Keratinocyte (primary cell): ENCODE results near the gene ERGIC2. TPM values are rescaled to one million over a fixed set of nuclear protein-coding genes. Genes with fewer than 3 reads are reported as not detected.
"Not testable (repeated sequence)": the region's sequence is repeated elsewhere in the genome, so short reads cannot be mapped to it uniquely, and the experiment has no call there.

Experiments
- DNase-seq: peaks from one replicate; pipeline ENCODE4 v3.0.0-alpha.2; 2011; ENCODE audit warnings: low read depth, missing footprints, low spot score
- FAIRE-seq: peaks from 2 replicates; lab custom pipeline; 2011; peaks lifted over from hg19 to GRCh38; lab: Jason Lieb, UNC
- H2AFZ ChIP-seq: 2 replicates; pipeline ENCODE4 v1.6.0; 2012; ENCODE audit warnings: low read length, control low read depth, inconsistent platforms; ENCODE audit not compliant: control insufficient read depth
- H3K27ac ChIP-seq: 2 replicates; pipeline ENCODE4 v1.5.1; 2011; ENCODE audit warnings: low read length; ENCODE audit not compliant: control insufficient read depth, insufficient read depth
- H3K27me3 ChIP-seq: 3 replicates; pipeline ENCODE4 v1.6.0; 2011; ENCODE audit warnings: low read length; ENCODE audit not compliant: control insufficient read depth, insufficient read depth; ENCODE audit errors: extremely low read depth
- H3K36me3 ChIP-seq, 2 experiments: 2 replicates in 1 of 2; 3 replicates in 1 of 2; pipeline ENCODE4 v1.5.1; 2011; ENCODE audit warnings: low read length in 2 of 2, mild to moderate bottlenecking in 1 of 2; ENCODE audit not compliant: control insufficient read depth in 2 of 2, insufficient read depth in 2 of 2; ENCODE audit errors: extremely low read depth in 1 of 2
- H3K4me1 ChIP-seq: 3 replicates; pipeline ENCODE4 v1.5.1; 2011; ENCODE audit warnings: low read length; ENCODE audit not compliant: control insufficient read depth, insufficient read depth; ENCODE audit errors: extremely low read depth
- H3K4me2 ChIP-seq: 3 replicates; pipeline ENCODE4 v1.6.0; 2011; ENCODE audit warnings: low read depth, low read length; ENCODE audit not compliant: control insufficient read depth, insufficient read depth; ENCODE audit errors: extremely low read depth
- H3K4me3 ChIP-seq, 3 experiments: fragments of 200-600 bp in 1 of 3; sonication (generic) in 1 of 3; 2 replicates in 2 of 3; 3 replicates in 1 of 3; pipeline ENCODE4 v1.5.1; 2011 to 2016; ENCODE audit warnings: low read length in 3 of 3, mild to moderate bottlenecking in 3 of 3, control low read depth in 2 of 3, inconsistent platforms in 1 of 3, low read depth in 1 of 3, mixed read lengths in 1 of 3, mixed run types in 1 of 3, moderate library complexity in 1 of 3; ENCODE audit not compliant: control insufficient read depth in 2 of 3, insufficient read depth in 2 of 3; ENCODE audit errors: extremely low read depth in 1 of 3
- H3K79me2 ChIP-seq: 2 replicates; pipeline ENCODE4 v1.6.0; 2012; ENCODE audit warnings: low read length; ENCODE audit not compliant: control insufficient read depth, insufficient read depth
- H3K9ac ChIP-seq: 3 replicates; pipeline ENCODE4 v1.6.0; 2011; ENCODE audit warnings: low read length; ENCODE audit not compliant: control insufficient read depth, insufficient read depth; ENCODE audit errors: extremely low read depth
- H3K9me1 ChIP-seq: 3 replicates; pipeline ENCODE4 v1.6.0; 2011; ENCODE audit warnings: low read length; ENCODE audit not compliant: control insufficient read depth, insufficient read depth; ENCODE audit errors: extremely low read depth
- H3K9me3 ChIP-seq: 2 replicates; pipeline ENCODE4 v1.5.1; 2012; ENCODE audit warnings: low read depth, low read length; ENCODE audit not compliant: control insufficient read depth
- H4K20me1 ChIP-seq: 3 replicates; pipeline ENCODE4 v1.6.0; 2011; ENCODE audit warnings: low read length; ENCODE audit not compliant: control insufficient read depth, insufficient read depth; ENCODE audit errors: extremely low read depth
- EZH2 ChIP-seq: IDR thresholded peaks from one replicate; pipeline ENCODE4 v1.6.1; 2012; ENCODE audit warnings: inconsistent platforms, mild to moderate bottlenecking, low read length, moderate library complexity
- dilution Hi-C: fragments of 300-500 bp; cut with MboI; formaldehyde crosslinking; loops from one replicate; pipeline ENCODE4 v1.7.0; 2020; ENCODE audit warnings: low sequenced_read_pairs; ENCODE audit not compliant: extremely low pct_ligation_motif_present
- polyA plus RNA-seq, 5 experiments: library from polyadenylated mRNA; depleted of rRNA in 3 of 5; stranded (reverse) in 3 of 5; stranded (forward) in 1 of 5; unstranded in 1 of 5; fragments of >200 nt; gene quantifications; 1 replicate in 1 of 5; 2 replicates in 3 of 5; 3 replicates in 1 of 5; pipeline versions ENCODE4 v1.2.1 to v1.2.3, GENCODE V29; 2011 to 2012; ENCODE audit warnings: missing spikeins in 2 of 5, low read depth in 1 of 5, low replicate concordance in 1 of 5
- TF ChIP-seq, protein P1 (sequence below), 3 experiments: IDR thresholded peaks in 1 of 3; conservative IDR thresholded peaks in 1 of 3; optimal IDR thresholded peaks in 1 of 3; 2 replicates in 2 of 3; 3 replicates in 1 of 3; pipeline versions ENCODE3 to v1.5.1; 2011; ENCODE audit warnings: low read length in 3 of 3, mild to moderate bottlenecking in 3 of 3, moderate library complexity in 2 of 3, control low read depth in 1 of 3, inconsistent platforms in 1 of 3; ENCODE audit not compliant: insufficient read depth in 2 of 3; ENCODE audit errors: extremely low read depth in 1 of 3

ERGIC2 gene
- polyA plus RNA-seq, 1 donor (not counting 4 experiments of a cell fraction or from before 2014, with no cell fraction given) = 62.4 TPM

GRCh38 chr12:29396774-29397173 lies 15.8 kb upstream of the ERGIC2 start:
- dilution Hi-C loops = no loop called here
- Histone ChIP-seq H3K27me3 (no peaks in the 10 kb centered on the region), H3K27ac (no peak overlapping the region), H3K4me1 (no peaks in the 10 kb centered on the region), H3K9me3 (no peaks in the 10 kb centered on the region), H2AFZ (no peak overlapping the region), H3K4me3 (no peak overlapping the region), H3K9me1 (no peaks in the 10 kb centered on the region), H3K4me2 (no peak overlapping the region), H3K9ac (no peak overlapping the region), H4K20me1 (no peaks in the 10 kb centered on the region), H3K79me2 (no peaks in the 10 kb centered on the region), H3K36me3 (no peaks in the 10 kb centered on the region)
- DNase-seq = no peak
- peak; percentile 58 for FAIRE-seq
- TF ChIP-seq EZH2 = no peak
- TF ChIP-seq, protein P1, sequence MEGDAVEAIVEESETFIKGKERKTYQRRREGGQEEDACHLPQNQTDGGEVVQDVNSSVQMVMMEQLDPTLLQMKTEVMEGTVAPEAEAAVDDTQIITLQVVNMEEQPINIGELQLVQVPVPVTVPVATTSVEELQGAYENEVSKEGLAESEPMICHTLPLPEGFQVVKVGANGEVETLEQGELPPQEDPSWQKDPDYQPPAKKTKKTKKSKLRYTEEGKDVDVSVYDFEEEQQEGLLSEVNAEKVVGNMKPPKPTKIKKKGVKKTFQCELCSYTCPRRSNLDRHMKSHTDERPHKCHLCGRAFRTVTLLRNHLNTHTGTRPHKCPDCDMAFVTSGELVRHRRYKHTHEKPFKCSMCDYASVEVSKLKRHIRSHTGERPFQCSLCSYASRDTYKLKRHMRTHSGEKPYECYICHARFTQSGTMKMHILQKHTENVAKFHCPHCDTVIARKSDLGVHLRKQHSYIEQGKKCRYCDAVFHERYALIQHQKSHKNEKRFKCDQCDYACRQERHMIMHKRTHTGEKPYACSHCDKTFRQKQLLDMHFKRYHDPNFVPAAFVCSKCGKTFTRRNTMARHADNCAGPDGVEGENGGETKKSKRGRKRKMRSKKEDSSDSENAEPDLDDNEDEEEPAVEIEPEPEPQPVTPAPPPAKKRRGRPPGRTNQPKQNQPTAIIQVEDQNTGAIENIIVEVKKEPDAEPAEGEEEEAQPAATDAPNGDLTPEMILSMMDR (optimal IDR thresholded peaks at IDR 0.05 in 1 of 3, IDR thresholded peaks at IDR 0.05 in 1 of 3, conservative IDR thresholded peaks at IDR 0.05 in 1 of 3; ENCODE audit: extremely low read depth in 1 of 3, insufficient read depth in 2 of 3, low read length in 3 of 3) = no peak

DNA sequence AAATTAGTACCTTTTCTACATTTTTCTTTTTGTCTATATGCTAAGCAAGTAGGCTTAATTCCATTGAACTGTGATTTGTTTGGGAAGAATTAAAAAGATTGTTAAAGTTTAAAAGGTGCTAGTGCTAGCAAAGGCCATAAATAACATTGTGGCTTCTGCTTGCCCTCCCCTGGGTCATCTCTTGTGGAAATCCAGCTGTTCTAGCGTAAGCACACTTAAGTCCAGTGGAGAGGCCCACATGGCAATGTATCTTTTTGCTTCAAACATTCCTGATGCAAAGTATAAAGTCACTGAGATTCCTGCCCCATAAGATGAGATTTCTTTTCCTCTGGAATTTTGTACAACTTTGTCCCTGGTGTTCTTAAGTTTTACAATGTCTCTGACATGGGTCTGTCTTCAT lies 14.4 kb upstream of the ERGIC2 start:
- dilution Hi-C loops = no loop called here
- no peaks in the 10 kb centered on the region for H4K20me1 ChIP-seq
- H3K4me1 ChIP-seq = no peaks in the 10 kb centered on the region
- no peak overlapping the region for H3K4me2 ChIP-seq
- no peaks in the 10 kb centered on the region for H3K36me3 ChIP-seq
- H3K9ac ChIP-seq = no peak overlapping the region
- FAIRE-seq (no peak), DNase-seq (no peak)
- no peak for TF ChIP-seq EZH2
- TF ChIP-seq, protein P1 (optimal IDR thresholded peaks at IDR 0.05 in 1 of 3, IDR thresholded peaks at IDR 0.05 in 1 of 3, conservative IDR thresholded peaks at IDR 0.05 in 1 of 3; ENCODE audit: extremely low read depth in 1 of 3, insufficient read depth in 2 of 3, low read length in 3 of 3) = no peak
- H2AFZ ChIP-seq = no peak overlapping the region
- no peaks in the 10 kb centered on the region for H3K27me3 ChIP-seq
- no peak overlapping the region for H3K27ac ChIP-seq
- no peaks in the 10 kb centered on the region for H3K9me3 ChIP-seq
- no peaks in the 10 kb centered on the region for H3K9me1 ChIP-seq
- no peak overlapping the region for H3K4me3 ChIP-seq
- no peaks in the 10 kb centered on the region for H3K79me2 ChIP-seq

DNA sequence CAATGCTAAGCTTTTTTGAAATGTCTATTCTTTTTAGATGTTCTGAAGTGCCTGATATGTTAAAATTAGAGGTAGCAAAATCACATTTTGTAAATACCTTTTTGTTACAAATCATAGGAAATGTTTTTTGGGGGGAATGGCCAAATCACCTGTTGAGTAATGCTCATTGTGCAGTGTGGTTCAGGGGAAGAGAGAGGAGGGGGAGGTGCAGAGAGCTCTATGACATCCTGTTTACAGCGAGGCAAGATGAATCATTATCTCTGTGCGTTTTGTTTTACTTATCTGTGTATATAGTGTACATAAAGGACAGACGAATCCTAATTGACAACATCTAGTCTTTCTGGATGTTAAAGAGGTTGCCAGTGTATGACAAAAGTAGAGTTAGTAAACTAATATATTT lies 9.4 kb upstream of the ERGIC2 start:
- H3K9me3 ChIP-seq, dilution Hi-C loops, H3K9me1 ChIP-seq, FAIRE-seq, DNase-seq, H3K27me3 ChIP-seq, H4K20me1 ChIP-seq, H3K27ac ChIP-seq, H3K36me3 ChIP-seq, H3K4me2 ChIP-seq, H2AFZ ChIP-seq, H3K4me3 ChIP-seq, H3K79me2 ChIP-seq, H3K9ac ChIP-seq, H3K4me1 ChIP-seq: not testable (repeated sequence)
